HFF-Myc (cell line): ENCODE data around the gene WDR33.

Experiments
- DNase-seq: peaks from one replicate; pipeline ENCODE4 v3.0.0-alpha.2; 2011; ENCODE audit warnings: low read depth; ENCODE audit errors: extremely low read depth
- H3K4me3 ChIP-seq: replicated peaks from 2 replicates; pipeline ENCODE4 v1.5.1; 2011; ENCODE audit warnings: low read depth, mild to moderate bottlenecking, control low read depth, low read length
- CTCF ChIP-seq: IDR thresholded peaks from 2 replicates; pipeline ENCODE4 v1.5.1; 2012; ENCODE audit warnings: mild to moderate bottlenecking, low read depth, low read length, control low read depth; ENCODE audit errors: missing control alignments

Gene WDR33

GRCh38 chr2:127719301-127720218, 91.4 kb downstream of the WDR33 start:
- DNase-seq = no peak
- no peak overlapping the region for H3K4me3 ChIP-seq
- no peak for TF ChIP-seq CTCF

- H3K4me3 ChIP-seq = no peak overlapping the region
- TF ChIP-seq CTCF = no peak
- no peak for DNase-seq
Measured at GRCh38 chr2:127718271-127718670, 92.7 kb downstream of the WDR33 start.

GRCh38 chr2:127715778-127716449, 95.1 kb downstream of the WDR33 start:
- H3K4me3 ChIP-seq = no peak overlapping the region
- no peak for DNase-seq
- no peak for TF ChIP-seq CTCF

GRCh38 chr2:127713562-127713961, 97.4 kb downstream of the WDR33 start:
- TF ChIP-seq CTCF = no peak
- H3K4me3 ChIP-seq = no peak overlapping the region
- DNase-seq = no peak

- DNase-seq = no peak
- no peak overlapping the region for H3K4me3 ChIP-seq
- no peak for TF ChIP-seq CTCF
Measured at GRCh38 chr2:127712999-127713398, 98.0 kb downstream of the WDR33 start.

GRCh38 chr2:127709336-127709735, 101.6 kb downstream of the WDR33 start:
- H3K4me3 ChIP-seq = no peak overlapping the region
- DNase-seq = no peak
- TF ChIP-seq CTCF = no peak
